LNCAP (cell line): ENCODE measurements around the gene GBX2.

Experiments used
- TF ChIP-seq, protein P1 (sequence below): fragments of 450-650 bp; IDR thresholded peaks from 2 replicates; pipeline ENCODE4 v1.5.1; 2017; ENCODE audit warnings: mild to moderate bottlenecking

GBX2 gene

DNA sequence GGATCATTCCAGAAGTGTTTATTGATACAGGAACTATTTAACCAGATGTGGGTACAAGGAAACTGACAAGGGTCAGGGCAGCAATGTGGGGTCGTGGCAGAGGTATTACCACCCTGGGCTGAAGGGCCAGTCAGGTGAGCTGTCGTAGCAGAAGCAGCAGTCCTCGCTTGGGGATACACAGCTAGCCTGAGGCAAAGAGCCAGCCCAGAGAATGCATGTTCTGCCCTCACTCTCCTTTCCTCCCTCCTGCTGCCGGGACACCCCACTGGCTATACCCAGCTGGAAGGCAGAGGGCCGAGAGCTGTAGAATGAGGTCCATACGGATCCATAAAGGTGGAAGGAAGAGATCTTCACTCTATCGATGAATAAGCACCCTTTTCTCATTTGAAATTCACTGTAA, 32.2 kb upstream of the GBX2 start:
- TF ChIP-seq, protein P1, sequence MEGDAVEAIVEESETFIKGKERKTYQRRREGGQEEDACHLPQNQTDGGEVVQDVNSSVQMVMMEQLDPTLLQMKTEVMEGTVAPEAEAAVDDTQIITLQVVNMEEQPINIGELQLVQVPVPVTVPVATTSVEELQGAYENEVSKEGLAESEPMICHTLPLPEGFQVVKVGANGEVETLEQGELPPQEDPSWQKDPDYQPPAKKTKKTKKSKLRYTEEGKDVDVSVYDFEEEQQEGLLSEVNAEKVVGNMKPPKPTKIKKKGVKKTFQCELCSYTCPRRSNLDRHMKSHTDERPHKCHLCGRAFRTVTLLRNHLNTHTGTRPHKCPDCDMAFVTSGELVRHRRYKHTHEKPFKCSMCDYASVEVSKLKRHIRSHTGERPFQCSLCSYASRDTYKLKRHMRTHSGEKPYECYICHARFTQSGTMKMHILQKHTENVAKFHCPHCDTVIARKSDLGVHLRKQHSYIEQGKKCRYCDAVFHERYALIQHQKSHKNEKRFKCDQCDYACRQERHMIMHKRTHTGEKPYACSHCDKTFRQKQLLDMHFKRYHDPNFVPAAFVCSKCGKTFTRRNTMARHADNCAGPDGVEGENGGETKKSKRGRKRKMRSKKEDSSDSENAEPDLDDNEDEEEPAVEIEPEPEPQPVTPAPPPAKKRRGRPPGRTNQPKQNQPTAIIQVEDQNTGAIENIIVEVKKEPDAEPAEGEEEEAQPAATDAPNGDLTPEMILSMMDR, result no peak

DNA sequence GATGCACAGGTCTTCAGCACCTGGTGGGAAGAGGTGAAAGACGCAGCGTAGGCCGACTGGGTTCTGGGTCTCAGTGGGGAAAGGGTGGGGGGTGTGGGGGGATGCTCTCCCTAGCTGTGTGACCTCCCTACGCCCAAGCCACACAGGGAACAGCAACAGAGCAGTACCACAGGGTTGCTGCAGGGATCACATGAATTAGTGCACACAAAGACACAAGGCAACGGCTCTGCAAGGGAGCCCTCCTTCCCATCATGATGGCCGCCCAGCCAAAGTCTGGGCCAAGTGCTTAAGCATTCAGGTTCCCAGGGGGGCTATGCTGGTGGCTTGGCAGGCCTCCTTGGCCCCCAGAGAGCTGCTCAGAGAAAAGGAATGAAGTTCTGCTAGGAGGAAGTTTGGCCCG, 28.2 kb upstream of the GBX2 start:
- TF ChIP-seq, protein P1, result no peak

DNA sequence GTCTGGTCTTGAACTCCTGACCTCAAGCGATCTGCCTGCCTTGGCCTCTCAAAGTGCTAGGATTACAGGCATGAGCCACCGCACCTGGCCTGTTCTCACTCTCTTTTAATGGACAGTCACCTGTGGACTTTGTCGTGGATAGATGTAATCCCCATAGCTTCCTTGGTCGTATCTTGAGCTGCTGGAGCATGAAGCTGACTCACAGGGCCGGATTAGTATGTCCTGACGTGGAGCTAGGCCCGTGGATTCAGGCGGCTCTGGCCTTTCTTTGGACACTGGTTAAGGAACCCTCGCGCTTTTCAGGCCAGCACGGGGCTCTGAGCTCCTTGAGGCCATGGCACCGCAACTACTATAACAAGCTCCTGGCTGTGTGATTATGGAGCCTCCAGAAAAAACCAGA, 27.5 kb upstream of the GBX2 start:
- TF ChIP-seq, protein P1, result no peak

DNA sequence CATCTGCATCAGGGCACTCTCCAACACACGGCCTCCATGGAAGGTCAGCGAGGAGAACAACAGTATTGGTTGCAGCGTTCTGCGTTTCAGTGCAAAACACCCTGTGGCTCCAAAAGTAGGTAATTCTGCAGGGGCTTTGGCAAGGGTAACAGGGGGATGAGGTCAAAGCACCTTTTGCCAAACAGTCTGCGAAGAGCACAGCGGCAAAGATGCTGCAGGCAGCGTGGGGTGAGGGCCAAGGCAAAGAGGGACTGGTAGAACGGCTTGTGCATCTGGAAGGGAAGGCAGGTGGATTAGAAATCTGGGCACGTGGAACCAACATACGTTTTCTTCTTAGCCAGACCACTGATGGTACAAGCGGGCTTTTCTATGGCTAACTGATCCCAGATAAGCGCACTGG, 26.6 kb upstream of the GBX2 start:
- TF ChIP-seq, protein P1, result no peak

DNA sequence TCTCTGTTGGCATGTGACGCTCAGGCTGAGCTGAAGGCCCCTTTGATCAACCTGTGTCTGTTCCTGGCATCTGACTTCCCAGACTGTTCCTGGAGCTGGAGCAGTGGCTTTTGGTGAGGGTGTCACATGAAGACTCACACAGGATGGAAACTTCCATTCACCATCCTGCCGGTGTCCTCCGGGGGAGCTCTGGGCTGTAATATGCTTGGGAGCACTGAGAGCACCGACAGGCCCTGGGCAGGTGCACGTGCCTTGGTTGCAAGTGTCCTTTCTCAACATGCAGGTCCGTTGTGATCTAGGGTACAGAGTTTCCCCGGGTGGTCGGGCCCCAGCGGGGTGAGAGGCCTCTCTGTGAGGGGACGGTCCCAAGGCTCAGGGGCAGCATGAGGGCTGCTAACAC, 24.8 kb upstream of the GBX2 start:
- TF ChIP-seq, protein P1, result no peak

DNA sequence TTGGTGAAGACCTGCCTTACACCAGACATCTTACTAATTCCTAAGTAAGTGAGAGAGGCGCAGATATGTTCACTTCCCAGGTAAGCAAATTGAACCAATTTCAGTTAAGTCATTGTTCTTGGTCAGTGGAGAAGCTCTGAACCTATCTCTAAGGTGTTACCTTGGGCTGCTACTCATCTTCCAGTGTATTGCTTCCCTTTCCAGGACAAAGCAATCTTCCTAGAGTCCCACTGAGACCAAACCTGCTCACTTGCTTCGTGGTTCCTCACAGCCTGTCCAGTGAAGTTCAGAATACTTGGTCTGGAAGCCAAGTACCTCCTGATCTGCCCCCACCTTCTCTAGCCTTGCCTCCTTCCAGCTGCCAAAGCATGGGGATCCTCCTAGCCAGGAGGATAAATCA, 22.5 kb upstream of the GBX2 start:
- TF ChIP-seq, protein P1, result no peak

DNA sequence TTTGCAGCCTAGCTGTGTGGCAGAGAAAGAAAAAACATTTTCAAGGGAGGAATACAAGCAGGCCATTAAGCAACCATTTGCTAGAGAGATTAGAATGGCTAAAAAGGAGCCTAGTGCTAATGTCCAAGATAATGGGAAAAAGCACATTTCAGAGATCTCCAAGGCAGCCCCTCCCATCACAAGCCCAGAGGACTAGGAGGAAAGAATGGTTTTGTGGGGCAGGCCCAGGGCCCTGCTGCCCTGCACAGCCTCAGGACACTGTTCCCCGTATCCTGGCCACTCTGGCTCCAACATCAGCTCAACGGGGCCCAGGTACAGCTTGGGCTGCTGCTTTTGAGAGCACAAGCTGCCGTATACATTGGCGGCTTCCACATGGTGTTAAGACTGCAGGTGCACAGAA, 16.5 kb upstream of the GBX2 start:
- TF ChIP-seq, protein P1, result no peak

DNA sequence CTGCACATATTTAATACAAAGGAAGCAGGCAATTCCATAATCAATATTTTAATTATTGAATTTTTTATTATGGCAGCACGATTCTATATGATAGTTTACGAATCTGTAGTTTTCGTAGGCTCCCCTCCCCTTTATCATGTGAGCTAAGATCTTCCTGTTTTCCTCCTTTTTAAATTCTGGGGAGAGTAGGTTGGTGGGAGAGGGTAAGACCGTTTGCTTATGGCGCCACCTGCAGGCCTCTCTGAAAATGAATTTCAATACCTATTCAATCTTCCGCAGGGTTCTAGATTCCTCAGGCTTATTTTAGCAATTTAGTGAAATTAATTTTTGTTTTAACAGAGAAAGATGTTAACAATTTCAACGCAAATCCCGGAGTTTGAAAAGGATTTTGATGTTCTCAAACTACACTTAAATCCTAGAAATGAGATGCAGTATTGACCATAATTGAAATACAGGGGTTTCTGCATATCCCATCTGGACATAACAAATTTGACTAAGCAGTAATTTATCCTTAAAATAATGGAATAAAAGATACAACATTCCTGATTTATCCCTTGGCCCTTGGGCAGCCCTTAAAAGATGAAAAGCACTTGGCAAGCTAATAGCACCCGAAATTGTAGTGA, 12.8 kb upstream of the GBX2 start:
- TF ChIP-seq, protein P1, result peak; percentile 68
